DOHH2 (cell line): Measurements from ENCODE around the gene ASB1.

Source experiments
- H3F3A ChIP-seq: fragments of 200-600 bp; sonication (generic), shearing (Covaris generic); 2 replicates; pipeline ENCODE4 v1.6.0; 2016; ENCODE audit warnings: antibody characterized with exemption, mild to moderate bottlenecking; ENCODE audit not compliant: control insufficient read depth, insufficient read depth
- H3K27ac ChIP-seq: fragments of 200-600 bp; sonication (generic); 2 replicates; pipeline ENCODE4 v1.5.1; 2014; ENCODE audit warnings: low read depth, mild to moderate bottlenecking, low read length, moderate library complexity
- H3K27me3 ChIP-seq: fragments of 200-600 bp; sonication (generic); 2 replicates; pipeline ENCODE4 v1.6.1; 2014; ENCODE audit warnings: mild to moderate bottlenecking, low read length, mixed read lengths; ENCODE audit not compliant: control insufficient read depth
- H3K36me3 ChIP-seq: fragments of 200-600 bp; sonication (generic); 2 replicates; pipeline ENCODE4 v1.6.1; 2014; ENCODE audit warnings: mild to moderate bottlenecking, low read length, moderate library complexity, mixed read lengths; ENCODE audit not compliant: control insufficient read depth
- H3K4me1 ChIP-seq: fragments of 200-600 bp; sonication (generic); 2 replicates; pipeline ENCODE4 v1.6.1; 2014; ENCODE audit warnings: mild to moderate bottlenecking, low read length, mixed read lengths; ENCODE audit not compliant: control insufficient read depth
- H3K4me2 ChIP-seq: fragments of 200-600 bp; sonication (generic); 2 replicates; pipeline ENCODE4 v1.6.0; 2014; ENCODE audit warnings: mild to moderate bottlenecking, low read length, moderate library complexity
- H3K4me3 ChIP-seq: fragments of 200-600 bp; sonication (generic); 2 replicates; pipeline ENCODE4 v1.5.1; 2014; ENCODE audit warnings: mild to moderate bottlenecking, low read length, mixed read lengths
- H3K79me2 ChIP-seq: fragments of 200-600 bp; sonication (generic); 2 replicates; pipeline ENCODE4 v1.6.1; 2014; ENCODE audit warnings: mild to moderate bottlenecking, low read length, mixed read lengths; ENCODE audit not compliant: control insufficient read depth
- H3K9me2 ChIP-seq: fragments of 200-600 bp; sonication (generic); replicated peaks from 2 replicates; pipeline ENCODE4 v1.6.1; 2014; ENCODE audit warnings: mild to moderate bottlenecking, low read length, mixed read lengths; ENCODE audit not compliant: control insufficient read depth
- H3K9me3 ChIP-seq: fragments of 200-600 bp; sonication (generic); 2 replicates; pipeline ENCODE4 v1.6.1; 2014; ENCODE audit warnings: antibody characterized with exemption, low read length, mixed read lengths; ENCODE audit not compliant: control insufficient read depth, insufficient read depth
- H4K20me1 ChIP-seq: fragments of 200-600 bp; sonication (generic); 2 replicates; pipeline ENCODE4 v1.6.0; 2014; ENCODE audit warnings: low read depth, mild to moderate bottlenecking, antibody characterized with exemption, low read length, moderate library complexity; ENCODE audit not compliant: control insufficient read depth, insufficient read depth
- CTCF ChIP-seq: fragments of 200-600 bp; sonication (generic); IDR thresholded peaks from one replicate; pipeline ENCODE4 v1.5.1; 2014; ENCODE audit warnings: antibody characterized with exemption, mild to moderate bottlenecking, low read depth, low read length; ENCODE audit not compliant: poor library complexity, severe bottlenecking
- EZH2phosphoT487 ChIP-seq: fragments of 200-600 bp; sonication (generic); IDR thresholded peaks from 2 replicates; pipeline ENCODE4 v1.6.1; 2017; ENCODE audit warnings: borderline replicate concordance, mild to moderate bottlenecking, antibody characterized with exemption, low read length, moderate library complexity, mixed read lengths

Gene ASB1

DNA sequence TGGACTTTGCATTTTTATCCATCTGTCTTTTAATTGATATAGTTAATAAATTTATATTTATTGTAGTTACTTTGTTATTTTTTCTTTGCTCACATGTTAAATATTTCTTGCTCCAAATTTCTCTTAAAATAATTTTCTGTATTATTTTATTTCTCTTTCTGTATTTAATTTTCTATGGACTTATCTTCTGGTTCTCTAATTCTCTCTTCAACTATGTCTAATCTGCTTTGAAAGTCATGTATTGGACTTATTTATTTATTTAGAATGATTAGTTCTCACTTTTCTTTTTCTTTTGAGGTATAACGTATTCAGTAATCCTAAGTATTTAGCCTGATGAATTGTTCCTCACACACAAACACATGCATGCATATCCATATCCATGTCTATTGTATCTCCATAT is 53.1 kb downstream of the ASB1 start:
- Histone ChIP-seq H3K9me2 (no peaks in the 10 kb centered on the region), H3K4me3 (no peak overlapping the region), H3K79me2 (no peaks in the 10 kb centered on the region), H3K9me3 (peaks cover 3% of the 10 kb centered on the region), H3K4me1 (no peaks in the 10 kb centered on the region), H3F3A (peaks cover 6% of the 10 kb centered on the region), H4K20me1 (no peaks in the 10 kb centered on the region), H3K27me3 (no peaks in the 10 kb centered on the region), H3K27ac (no peak overlapping the region), H3K36me3 (no peaks in the 10 kb centered on the region), H3K4me2 (no peak overlapping the region)
- TF ChIP-seq CTCF (no peak), EZH2phosphoT487 (no peak)

DNA sequence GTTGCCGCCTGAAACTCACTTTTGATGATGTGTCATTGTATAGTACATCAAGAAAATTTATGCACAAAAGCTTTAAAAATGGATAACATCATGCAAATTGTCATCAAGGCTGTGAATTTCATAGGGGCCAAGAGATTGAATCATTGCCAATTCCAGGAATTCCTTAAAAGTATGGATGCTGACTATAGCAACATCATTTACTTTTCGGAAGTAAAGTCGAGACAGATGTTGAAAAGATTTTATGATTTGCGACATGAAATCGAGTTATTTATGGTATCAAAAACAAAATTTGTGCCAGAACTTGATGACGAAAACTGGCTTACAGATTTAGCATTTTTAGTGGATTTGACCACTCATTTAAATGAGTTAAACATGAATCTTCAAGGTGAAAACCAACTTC is 56.3 kb downstream of the ASB1 start:
- Histone ChIP-seq H3K27me3 (no peaks in the 10 kb centered on the region), H3K79me2 (no peaks in the 10 kb centered on the region), H3K9me3 (peaks cover 16% of the 10 kb centered on the region), H3K4me3 (no peak overlapping the region), H3F3A (peaks cover 6% of the 10 kb centered on the region), H3K9me2 (no peaks in the 10 kb centered on the region), H4K20me1 (no peaks in the 10 kb centered on the region), H3K4me2 (no peak overlapping the region), H3K4me1 (no peaks in the 10 kb centered on the region), H3K36me3 (no peaks in the 10 kb centered on the region), H3K27ac (no peak overlapping the region)
- TF ChIP-seq CTCF, result no peak

DNA sequence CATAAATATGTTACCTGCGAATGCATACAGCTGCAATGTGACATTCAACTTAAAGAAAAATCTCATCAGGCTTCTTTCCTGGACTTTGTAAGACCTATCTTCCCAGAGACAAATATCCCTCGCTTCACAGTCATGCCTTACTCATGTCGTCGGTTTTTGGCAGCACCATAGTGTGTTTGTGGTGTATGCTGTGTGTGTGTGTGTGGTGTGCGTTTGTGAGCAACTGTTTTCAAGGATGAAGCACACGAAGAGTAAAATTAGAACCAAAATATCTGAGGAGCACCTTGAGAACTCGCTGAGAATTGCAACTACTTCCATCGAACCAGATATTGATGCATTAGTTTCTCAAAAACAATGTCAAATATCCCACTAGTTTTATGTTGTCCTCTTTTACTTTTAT is 56.9 kb downstream of the ASB1 start:
- no peaks in the 10 kb centered on the region for H3K36me3 ChIP-seq
- no peak for TF ChIP-seq EZH2phosphoT487
- no peak for TF ChIP-seq CTCF
- H3K4me2 ChIP-seq, result no peak overlapping the region
- no peaks in the 10 kb centered on the region for H3K79me2 ChIP-seq
- no peak overlapping the region for H3K4me3 ChIP-seq
- no peaks in the 10 kb centered on the region for H3K4me1 ChIP-seq
- no peaks in the 10 kb centered on the region for H3K27me3 ChIP-seq
- H3K9me2 ChIP-seq, result no peaks in the 10 kb centered on the region
- no peaks in the 10 kb centered on the region for H4K20me1 ChIP-seq
- H3K27ac ChIP-seq, result no peak overlapping the region
- peaks cover 16% of the 10 kb centered on the region; the same call in 1 of the 2 replicates for H3K9me3 ChIP-seq
- H3F3A ChIP-seq, result peaks cover 6% of the 10 kb centered on the region
